Stimulated activated naive CD8-positive, alpha-beta T cell treated with anti-CD3 and anti-CD28 coated beads, Interleukin-15, Interleukin-2, amounts not matched to agents 100 ng/mL and 50 ng/mL, for 24 hours (primary cell): ENCODE results near the gene NPSR1.

Experiments
- H3K27ac Mint-ChIP-seq: one replicate; pipeline ENCODE4 v1.8.0; 2021; ENCODE audit warnings: mild to moderate bottlenecking, mixed read lengths
- H3K27me3 Mint-ChIP-seq: one replicate; pipeline ENCODE4 v1.8.0; 2021; ENCODE audit warnings: mixed read lengths
- H3K36me3 Mint-ChIP-seq: one replicate; pipeline ENCODE4 v1.8.0; 2021; ENCODE audit warnings: low read depth, mixed read lengths
- H3K4me1 Mint-ChIP-seq: one replicate; pipeline ENCODE4 v1.8.0; 2021; ENCODE audit warnings: low read depth, mixed read lengths
- H3K4me3 Mint-ChIP-seq: one replicate; pipeline ENCODE4 v1.8.0; 2021; ENCODE audit warnings: mild to moderate bottlenecking, mixed read lengths
- H3K9me3 Mint-ChIP-seq: one replicate; pipeline ENCODE4 v1.8.0; 2021; ENCODE audit warnings: mixed read lengths

Gene NPSR1

GRCh38 chr7:34675749-34676374, 17.8 kb downstream of the NPSR1 start:
- H3K4me1 Mint-ChIP-seq, result no peaks in the 10 kb centered on the region
- no peaks in the 10 kb centered on the region for H3K27me3 Mint-ChIP-seq
- H3K36me3 Mint-ChIP-seq, result no peaks in the 10 kb centered on the region
- H3K4me3 Mint-ChIP-seq, result no peak overlapping the region
- H3K27ac Mint-ChIP-seq, result no peak overlapping the region
- H3K9me3 Mint-ChIP-seq, result no peaks in the 10 kb centered on the region

- no peak overlapping the region for H3K27ac Mint-ChIP-seq
- H3K4me3 Mint-ChIP-seq, result no peak overlapping the region
- no peaks in the 10 kb centered on the region for H3K27me3 Mint-ChIP-seq
- H3K9me3 Mint-ChIP-seq, result no peaks in the 10 kb centered on the region
- no peaks in the 10 kb centered on the region for H3K4me1 Mint-ChIP-seq
- H3K36me3 Mint-ChIP-seq, result no peaks in the 10 kb centered on the region
These were observed 19.5 kb downstream of the NPSR1 start for GRCh38 chr7:34677491-34677890.

- no peaks in the 10 kb centered on the region for H3K36me3 Mint-ChIP-seq
- H3K4me1 Mint-ChIP-seq, result no peaks in the 10 kb centered on the region
- no peaks in the 10 kb centered on the region for H3K9me3 Mint-ChIP-seq
- no peak overlapping the region for H3K4me3 Mint-ChIP-seq
- no peak overlapping the region for H3K27ac Mint-ChIP-seq
- peaks cover 6% of the 10 kb centered on the region for H3K27me3 Mint-ChIP-seq
These were observed 29.5 kb downstream of the NPSR1 start for GRCh38 chr7:34687529-34687928.

- no peaks in the 10 kb centered on the region for H3K4me1 Mint-ChIP-seq
- H3K27me3 Mint-ChIP-seq, result no peaks in the 10 kb centered on the region
- H3K4me3 Mint-ChIP-seq, result no peak overlapping the region
- H3K36me3 Mint-ChIP-seq, result no peaks in the 10 kb centered on the region
- H3K27ac Mint-ChIP-seq, result no peak overlapping the region
- H3K9me3 Mint-ChIP-seq, result peaks cover 24% of the 10 kb centered on the region
These were observed 38.4 kb downstream of the NPSR1 start for GRCh38 chr7:34696415-34696814.

- H3K4me3 Mint-ChIP-seq, result no peak overlapping the region
- peaks cover 3% of the 10 kb centered on the region for H3K27me3 Mint-ChIP-seq
- H3K36me3 Mint-ChIP-seq, result no peaks in the 10 kb centered on the region
- no peaks in the 10 kb centered on the region for H3K4me1 Mint-ChIP-seq
- no peaks in the 10 kb centered on the region for H3K9me3 Mint-ChIP-seq
- H3K27ac Mint-ChIP-seq, result no peak overlapping the region
These were observed 51.8 kb downstream of the NPSR1 start for GRCh38 chr7:34709771-34710170.

- Mint-ChIP-seq H3K4me3 (no peak overlapping the region), H3K27me3 (no peaks in the 10 kb centered on the region), H3K36me3 (no peaks in the 10 kb centered on the region), H3K27ac (no peak overlapping the region), H3K4me1 (peaks cover 16% of the 10 kb centered on the region), H3K9me3 (no peaks in the 10 kb centered on the region)
These were observed 60.8 kb downstream of the NPSR1 start for GRCh38 chr7:34718867-34719266.

GRCh38 chr7:34719636-34720035, 61.6 kb downstream of the NPSR1 start:
- H3K4me1 Mint-ChIP-seq, result peaks cover 24% of the 10 kb centered on the region
- no peak overlapping the region for H3K27ac Mint-ChIP-seq
- H3K4me3 Mint-ChIP-seq, result no peak overlapping the region
- no peaks in the 10 kb centered on the region for H3K27me3 Mint-ChIP-seq
- H3K9me3 Mint-ChIP-seq, result no peaks in the 10 kb centered on the region
- H3K36me3 Mint-ChIP-seq, result no peaks in the 10 kb centered on the region

- no peaks in the 10 kb centered on the region for H3K36me3 Mint-ChIP-seq
- no peak overlapping the region for H3K4me3 Mint-ChIP-seq
- no peaks in the 10 kb centered on the region for H3K27me3 Mint-ChIP-seq
- no peaks in the 10 kb centered on the region for H3K9me3 Mint-ChIP-seq
- no peak overlapping the region for H3K27ac Mint-ChIP-seq
- H3K4me1 Mint-ChIP-seq, result peaks cover 26% of the 10 kb centered on the region
These were observed 62.3 kb downstream of the NPSR1 start for GRCh38 chr7:34720289-34720688.

- Mint-ChIP-seq H3K27me3 (no peaks in the 10 kb centered on the region), H3K36me3 (no peaks in the 10 kb centered on the region), H3K4me1 (peaks cover 23% of the 10 kb centered on the region), H3K9me3 (no peaks in the 10 kb centered on the region), H3K27ac (no peak overlapping the region), H3K4me3 (no peak overlapping the region)
These were observed 65.3 kb downstream of the NPSR1 start for GRCh38 chr7:34723338-34723737.

GRCh38 chr7:34723866-34724490, 66.0 kb downstream of the NPSR1 start:
- Mint-ChIP-seq H3K4me1 (peaks cover 17% of the 10 kb centered on the region), H3K36me3 (no peaks in the 10 kb centered on the region), H3K27ac (peak overlapping the region; percentile 11), H3K27me3 (no peaks in the 10 kb centered on the region), H3K9me3 (no peaks in the 10 kb centered on the region), H3K4me3 (no peak overlapping the region)

- Mint-ChIP-seq H3K9me3 (no peaks in the 10 kb centered on the region), H3K27me3 (no peaks in the 10 kb centered on the region), H3K4me1 (peaks cover 13% of the 10 kb centered on the region), H3K36me3 (no peaks in the 10 kb centered on the region), H3K27ac (no peak overlapping the region), H3K4me3 (no peak overlapping the region)
These were observed 68.2 kb downstream of the NPSR1 start for GRCh38 chr7:34726221-34726620.

GRCh38 chr7:34727464-34727995, 69.5 kb downstream of the NPSR1 start:
- Mint-ChIP-seq H3K9me3 (no peaks in the 10 kb centered on the region), H3K27me3 (no peaks in the 10 kb centered on the region), H3K4me3 (no peak overlapping the region), H3K4me1 (peaks cover 13% of the 10 kb centered on the region), H3K27ac (no peak overlapping the region), H3K36me3 (no peaks in the 10 kb centered on the region)

- Mint-ChIP-seq H3K4me1 (peaks cover 13% of the 10 kb centered on the region), H3K27me3 (no peaks in the 10 kb centered on the region), H3K4me3 (no peak overlapping the region), H3K27ac (no peak overlapping the region), H3K9me3 (no peaks in the 10 kb centered on the region), H3K36me3 (no peaks in the 10 kb centered on the region)
These were observed 70.1 kb downstream of the NPSR1 start for GRCh38 chr7:34728156-34728555.

- Mint-ChIP-seq H3K9me3 (no peaks in the 10 kb centered on the region), H3K27me3 (peaks cover 9% of the 10 kb centered on the region), H3K27ac (no peak overlapping the region), H3K36me3 (no peaks in the 10 kb centered on the region), H3K4me1 (no peaks in the 10 kb centered on the region), H3K4me3 (no peak overlapping the region)
These were observed 76.8 kb downstream of the NPSR1 start for GRCh38 chr7:34734771-34735170.

GRCh38 chr7:34735526-34735925, 77.5 kb downstream of the NPSR1 start:
- no peaks in the 10 kb centered on the region for H3K36me3 Mint-ChIP-seq
- peaks cover 9% of the 10 kb centered on the region for H3K27me3 Mint-ChIP-seq
- no peak overlapping the region for H3K27ac Mint-ChIP-seq
- H3K4me3 Mint-ChIP-seq, result no peak overlapping the region
- no peaks in the 10 kb centered on the region for H3K4me1 Mint-ChIP-seq
- H3K9me3 Mint-ChIP-seq, result no peaks in the 10 kb centered on the region
